Mammary epithelial cell (primary cell): Measurements from ENCODE around the gene SH3BGRL2.

Source experiments
- EZH2 ChIP-seq: IDR thresholded peaks from 2 replicates; pipeline ENCODE4 v1.6.1; 2012; ENCODE audit warnings: low read length, inconsistent platforms, borderline replicate concordance
- TF ChIP-seq, protein P1 (sequence below), 2 donors: IDR thresholded peaks in 1 of 2; conservative IDR thresholded peaks in 1 of 2; 2 replicates each; pipeline ENCODE4 v1.5.1; 2011 to 2012; ENCODE audit warnings: inconsistent platforms in 2 of 2, low read length in 2 of 2, mild to moderate bottlenecking in 2 of 2, control low read depth in 1 of 2, low read depth in 1 of 2; ENCODE audit not compliant: insufficient read depth in 1 of 2; ENCODE audit errors: extremely low read depth in 1 of 2

DNA sequence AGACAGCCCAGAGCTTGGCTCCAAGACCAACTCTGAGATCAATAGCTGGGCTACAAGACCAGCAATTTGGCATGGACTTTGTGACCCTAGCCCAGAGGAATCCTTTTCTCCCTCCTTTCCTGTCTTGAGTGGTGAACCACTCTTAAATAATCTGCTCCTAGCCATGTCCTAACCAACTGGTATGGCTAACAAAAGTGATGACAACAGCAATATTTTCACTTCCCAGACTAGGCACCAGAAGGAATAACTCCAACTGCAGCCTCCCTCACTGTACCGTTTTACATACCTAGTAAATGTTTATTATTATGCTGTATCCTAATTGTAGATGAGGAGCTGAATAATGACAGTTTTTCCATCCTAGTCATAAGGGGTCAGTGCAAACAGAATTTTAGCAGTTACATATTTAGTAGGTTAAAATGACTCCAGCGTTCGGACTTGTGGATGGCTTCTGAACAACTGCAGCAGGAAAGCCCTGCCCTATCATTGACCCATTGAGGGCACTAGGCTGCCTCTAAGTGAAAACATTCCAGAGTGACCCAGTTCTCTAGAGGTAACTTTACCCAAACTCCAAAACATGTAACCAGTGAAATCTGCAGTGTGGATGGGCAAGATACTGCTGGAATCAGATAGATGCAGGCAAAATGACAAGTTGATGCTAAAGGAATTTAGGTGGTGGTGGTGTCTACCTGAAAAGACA, 77.1 kb downstream of the SH3BGRL2 start:
- TF ChIP-seq, protein P1, sequence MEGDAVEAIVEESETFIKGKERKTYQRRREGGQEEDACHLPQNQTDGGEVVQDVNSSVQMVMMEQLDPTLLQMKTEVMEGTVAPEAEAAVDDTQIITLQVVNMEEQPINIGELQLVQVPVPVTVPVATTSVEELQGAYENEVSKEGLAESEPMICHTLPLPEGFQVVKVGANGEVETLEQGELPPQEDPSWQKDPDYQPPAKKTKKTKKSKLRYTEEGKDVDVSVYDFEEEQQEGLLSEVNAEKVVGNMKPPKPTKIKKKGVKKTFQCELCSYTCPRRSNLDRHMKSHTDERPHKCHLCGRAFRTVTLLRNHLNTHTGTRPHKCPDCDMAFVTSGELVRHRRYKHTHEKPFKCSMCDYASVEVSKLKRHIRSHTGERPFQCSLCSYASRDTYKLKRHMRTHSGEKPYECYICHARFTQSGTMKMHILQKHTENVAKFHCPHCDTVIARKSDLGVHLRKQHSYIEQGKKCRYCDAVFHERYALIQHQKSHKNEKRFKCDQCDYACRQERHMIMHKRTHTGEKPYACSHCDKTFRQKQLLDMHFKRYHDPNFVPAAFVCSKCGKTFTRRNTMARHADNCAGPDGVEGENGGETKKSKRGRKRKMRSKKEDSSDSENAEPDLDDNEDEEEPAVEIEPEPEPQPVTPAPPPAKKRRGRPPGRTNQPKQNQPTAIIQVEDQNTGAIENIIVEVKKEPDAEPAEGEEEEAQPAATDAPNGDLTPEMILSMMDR (conservative IDR thresholded peaks at IDR 0.05 in 1 of 2, IDR thresholded peaks at IDR 0.05 in 1 of 2; ENCODE audit: extremely low read depth in 1 of 2, insufficient read depth in 1 of 2, low read depth in 1 of 2, low read length in 2 of 2), result no peak
- no peak for TF ChIP-seq EZH2
